ENCODE data around the gene ASB10.

DNA sequence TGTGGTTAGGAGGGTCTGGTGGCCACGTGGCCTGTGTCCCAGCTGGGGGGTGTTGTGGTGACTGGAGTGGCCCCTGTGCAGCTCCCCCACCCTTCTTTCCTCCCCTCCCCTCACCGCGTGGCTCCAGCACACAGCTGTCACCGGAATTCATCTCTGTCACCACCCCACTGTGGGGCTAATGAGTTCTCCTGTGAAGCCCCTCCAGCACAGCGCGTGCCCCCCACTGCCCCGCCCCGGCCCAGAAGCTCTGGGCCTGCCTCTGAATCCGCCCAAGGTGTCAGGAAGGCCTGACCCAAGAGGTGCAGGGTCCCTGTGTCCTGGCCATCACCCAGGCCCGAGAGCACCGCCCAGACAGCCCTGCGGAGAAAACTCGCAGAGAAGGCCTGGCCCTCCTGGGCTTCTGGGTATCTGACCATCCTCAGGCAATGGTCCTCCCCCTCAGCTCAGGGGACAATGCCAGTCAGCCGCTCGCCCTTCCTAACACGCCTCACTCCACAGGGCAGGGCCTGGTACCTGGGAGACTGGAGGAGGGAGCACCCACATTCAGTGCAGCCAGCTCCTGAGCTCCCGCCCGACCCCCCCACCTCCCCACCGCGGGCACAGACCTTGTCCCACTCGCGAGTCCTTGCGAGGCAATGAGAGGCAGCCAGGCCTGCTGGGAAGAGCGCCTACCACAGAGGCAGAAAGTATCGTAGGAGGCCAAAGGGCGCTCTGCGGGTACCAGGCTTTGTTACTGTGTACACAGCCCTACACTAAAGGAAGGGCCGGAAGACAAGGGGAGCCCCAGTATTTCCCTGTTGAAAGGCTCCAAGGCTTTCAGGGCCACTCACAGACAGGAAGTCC lies 57.7 kb downstream of the ASB10 start:
- TF ChIP-seq, protein P1, sequence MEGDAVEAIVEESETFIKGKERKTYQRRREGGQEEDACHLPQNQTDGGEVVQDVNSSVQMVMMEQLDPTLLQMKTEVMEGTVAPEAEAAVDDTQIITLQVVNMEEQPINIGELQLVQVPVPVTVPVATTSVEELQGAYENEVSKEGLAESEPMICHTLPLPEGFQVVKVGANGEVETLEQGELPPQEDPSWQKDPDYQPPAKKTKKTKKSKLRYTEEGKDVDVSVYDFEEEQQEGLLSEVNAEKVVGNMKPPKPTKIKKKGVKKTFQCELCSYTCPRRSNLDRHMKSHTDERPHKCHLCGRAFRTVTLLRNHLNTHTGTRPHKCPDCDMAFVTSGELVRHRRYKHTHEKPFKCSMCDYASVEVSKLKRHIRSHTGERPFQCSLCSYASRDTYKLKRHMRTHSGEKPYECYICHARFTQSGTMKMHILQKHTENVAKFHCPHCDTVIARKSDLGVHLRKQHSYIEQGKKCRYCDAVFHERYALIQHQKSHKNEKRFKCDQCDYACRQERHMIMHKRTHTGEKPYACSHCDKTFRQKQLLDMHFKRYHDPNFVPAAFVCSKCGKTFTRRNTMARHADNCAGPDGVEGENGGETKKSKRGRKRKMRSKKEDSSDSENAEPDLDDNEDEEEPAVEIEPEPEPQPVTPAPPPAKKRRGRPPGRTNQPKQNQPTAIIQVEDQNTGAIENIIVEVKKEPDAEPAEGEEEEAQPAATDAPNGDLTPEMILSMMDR (IDR thresholded peaks at IDR 0.05), result no peak
- TF ChIP-seq POLR2AphosphoS5 (IDR thresholded peaks at IDR 0.05), result no peak
- TF ChIP-seq POLR2A (IDR thresholded peaks at IDR 0.05), result no peak
- no peak for TF ChIP-seq EP300 (IDR thresholded peaks at IDR 0.05)
